Adrenal gland (tissue), 5 donors: ENCODE data around the gene GPR161.

ENCODE experiments used
- CTCF ChIP-seq, 6 experiments: fragments of 450-650 bp in 4 of 6; fragments of 200-600 bp in 2 of 6; sonication (generic) in 1 of 6; IDR thresholded peaks; 1 replicate in 5 of 6; 2 replicates in 1 of 6; pipeline versions ENCODE4 v1.5.1 to v1.8.0; 2016 to 2021; ENCODE audit warnings: antibody characterized with exemption in 6 of 6, mild to moderate bottlenecking in 2 of 6, moderate library complexity in 1 of 6
- POLR2A ChIP-seq, 2 donors: fragments of 450-650 bp; IDR thresholded peaks; one replicate each; pipeline ENCODE4 v1.6.1; 2017; ENCODE audit warnings: antibody characterized with exemption in 2 of 2, mild to moderate bottlenecking in 2 of 2, moderate library complexity in 1 of 2
- donor health status: DM: no; HTN: no; CAD: no.

- TF ChIP-seq POLR2A (IDR thresholded peaks at IDR 0.05): no peak
- no peak for TF ChIP-seq CTCF (IDR thresholded peaks at IDR 0.05)
These were observed 15.2 kb upstream of the GPR161 start for GRCh38 chr1:168151935-168152334.
